Endodermal cell (in vitro differentiated cells): ENCODE measurements around the gene FABP7. TPM values are rescaled to one million over a fixed set of nuclear protein-coding genes. Genes with fewer than 3 reads are reported as not detected.
A peak's percentile ranks its signal among the peaks of the same experiment; 100 is the strongest.

Source experiments
- DNase-seq: peaks from one replicate; pipeline ENCODE4 v3.0.0-alpha.2; 2017
- H3K27ac ChIP-seq: 2 replicates; pipeline ENCODE4 v1.5.1; 2013; ENCODE audit warnings: mild to moderate bottlenecking, low read depth, low read length, moderate library complexity
- H3K27me3 ChIP-seq: 2 replicates; pipeline ENCODE4 v1.6.1; 2013; ENCODE audit warnings: mild to moderate bottlenecking, low read length, moderate library complexity; ENCODE audit not compliant: insufficient read depth, control insufficient read depth, poor library complexity, severe bottlenecking
- H3K36me3 ChIP-seq: 2 replicates; pipeline ENCODE4 v1.7.0; 2013; ENCODE audit warnings: mild to moderate bottlenecking, low read length, moderate library complexity; ENCODE audit not compliant: control insufficient read depth, insufficient read depth
- H3K4me1 ChIP-seq: one replicate; pipeline ENCODE4 v1.7.0; 2013; ENCODE audit warnings: low read length; ENCODE audit not compliant: control insufficient read depth, insufficient read depth
- H3K4me3 ChIP-seq: 2 replicates; pipeline ENCODE4 v1.5.1; 2013; ENCODE audit warnings: mild to moderate bottlenecking, low read length, moderate library complexity
- H3K9ac ChIP-seq: 2 replicates; pipeline ENCODE4 v1.6.1; 2013; ENCODE audit warnings: mild to moderate bottlenecking, low read length, moderate library complexity; ENCODE audit not compliant: poor library complexity, severe bottlenecking; ENCODE audit errors: extremely low read depth
- H3K9me3 ChIP-seq: 2 replicates; pipeline ENCODE4 v1.6.1; 2013; ENCODE audit warnings: mild to moderate bottlenecking, low read length, moderate library complexity; ENCODE audit not compliant: control insufficient read depth
- H3K27ac Mint-ChIP-seq: 2 replicates; pipeline ENCODE4 v1.8.0; 2020; ENCODE audit warnings: mixed read lengths
- H3K27me3 Mint-ChIP-seq: 2 replicates; pipeline ENCODE4 v1.8.0; 2021; ENCODE audit warnings: mild to moderate bottlenecking, mixed read lengths; ENCODE audit not compliant: insufficient read depth
- H3K36me3 Mint-ChIP-seq: 2 replicates; pipeline ENCODE4 v1.8.0; 2020; ENCODE audit warnings: low read depth, mixed read lengths
- H3K4me1 Mint-ChIP-seq: 2 replicates; pipeline ENCODE4 v1.8.0; 2020; ENCODE audit warnings: mixed read lengths
- H3K4me3 Mint-ChIP-seq: 2 replicates; pipeline ENCODE4 v1.8.0; 2020; ENCODE audit warnings: mild to moderate bottlenecking, moderate library complexity, mixed read lengths
- H3K9me3 Mint-ChIP-seq: 2 replicates; pipeline ENCODE4 v1.8.0; 2020; ENCODE audit warnings: mild to moderate bottlenecking, mixed read lengths
- CTCF ChIP-seq: fragments of 200-600 bp; sonication (generic); conservative IDR thresholded peaks from 2 replicates; pipeline ENCODE4 v1.5.0; 2021; ENCODE audit warnings: antibody characterized with exemption, mild to moderate bottlenecking
- WGBS, 2 experiments: methylation state at CpG; one replicate each; pipeline versions ENCODE4 v1.1.5 to v1.1.7; 2013; ENCODE audit warnings: missing lambda C conversion rate in 2 of 2, mixed read lengths in 1 of 2; ENCODE audit not compliant: insufficient coverage in 1 of 2, insufficient read length in 1 of 2; 5-methylcytosine and 5-hydroxymethylcytosine counted together
- total RNA-seq, 2 donors: library from RNA; stranded (reverse); fragmentation: NEBNext Ultra II Directional in 1 of 2; extraction: Animal tissue kit (Norgen Biotek cat#: 25700) in 1 of 2; gene quantifications; 2 replicates in 1 of 2; 3 replicates in 1 of 2; pipeline ENCODE4 v1.2.1, GENCODE V29; 2021

Gene FABP7
- total RNA-seq, 2 donors from 2014 or later, result 2.7 to 3.4 TPM

DNA sequence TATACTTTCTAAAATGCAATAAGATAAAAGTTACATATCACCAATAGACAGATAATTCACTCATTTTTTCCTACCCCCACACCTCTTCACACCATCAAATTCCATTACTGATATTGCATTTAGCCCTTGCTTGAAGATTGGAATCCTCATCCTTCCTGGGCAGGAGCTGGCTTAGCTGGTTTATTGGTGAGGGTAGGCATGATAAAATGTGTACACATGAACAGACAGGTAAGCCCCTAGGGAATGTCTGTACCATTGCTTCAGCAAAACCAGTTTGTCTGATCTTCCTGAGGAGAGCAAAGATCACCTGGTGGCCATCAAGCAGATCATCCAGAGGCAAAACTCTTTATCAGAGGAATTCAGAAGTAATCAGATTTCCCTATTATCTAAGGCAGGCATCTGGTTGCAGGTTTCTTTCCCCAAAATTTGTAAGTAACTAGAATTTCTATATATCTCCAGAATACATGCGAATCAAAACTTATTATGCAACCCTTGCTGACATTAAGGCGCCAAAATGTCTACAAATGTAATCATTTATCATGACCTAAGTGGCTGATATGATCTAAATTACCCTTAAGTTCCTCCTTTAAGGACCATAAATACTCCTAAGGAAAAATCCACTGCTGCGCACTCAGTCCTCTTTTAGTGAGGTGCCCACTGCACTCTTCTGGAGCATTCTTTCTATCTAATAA lies 6.6 kb upstream of the FABP7 start:
- H3K27me3 ChIP-seq, result no peaks in the 10 kb centered on the region
- DNase-seq, result no peak
- no peak overlapping the region for H3K27ac Mint-ChIP-seq
- no peaks in the 10 kb centered on the region for H3K9me3 ChIP-seq
- TF ChIP-seq CTCF, result peak; percentile 40
- 85 to 92% methylated on average over 3 of the region's 3 CpGs for WGBS, 2 experiments
- H3K36me3 Mint-ChIP-seq, result no peaks in the 10 kb centered on the region
- H3K9ac ChIP-seq, result no peak overlapping the region
- no peak overlapping the region for H3K4me3 ChIP-seq
- no peaks in the 10 kb centered on the region for H3K36me3 ChIP-seq
- no peak overlapping the region for H3K27ac ChIP-seq
- H3K9me3 Mint-ChIP-seq, result no peaks in the 10 kb centered on the region
- peaks cover 26% of the 10 kb centered on the region for H3K4me1 Mint-ChIP-seq
- H3K4me1 ChIP-seq, result peaks cover 5% of the 10 kb centered on the region
- H3K4me3 Mint-ChIP-seq, result no peak overlapping the region
- peaks cover 16% of the 10 kb centered on the region for H3K27me3 Mint-ChIP-seq

- H3K9me3 Mint-ChIP-seq, result no peaks in the 10 kb centered on the region
- Histone ChIP-seq H3K9me3 (no peaks in the 10 kb centered on the region), H3K4me3 (no peak overlapping the region), H3K27ac (no peak overlapping the region), H3K4me1 (peaks cover 7% of the 10 kb centered on the region), H3K9ac (no peak overlapping the region), H3K27me3 (no peaks in the 10 kb centered on the region), H3K36me3 (no peaks in the 10 kb centered on the region)
- no peaks in the 10 kb centered on the region for H3K36me3 Mint-ChIP-seq
- peaks cover 10% of the 10 kb centered on the region for H3K27me3 Mint-ChIP-seq
- H3K4me1 Mint-ChIP-seq, result peaks cover 48% of the 10 kb centered on the region
- no peak overlapping the region for H3K4me3 Mint-ChIP-seq
- DNase-seq, result no peak
- no peak overlapping the region for H3K27ac Mint-ChIP-seq
- TF ChIP-seq CTCF, result no peak
Observed at GRCh38 chr6:122775975-122776374, 3.5 kb upstream of the FABP7 start.

DNA sequence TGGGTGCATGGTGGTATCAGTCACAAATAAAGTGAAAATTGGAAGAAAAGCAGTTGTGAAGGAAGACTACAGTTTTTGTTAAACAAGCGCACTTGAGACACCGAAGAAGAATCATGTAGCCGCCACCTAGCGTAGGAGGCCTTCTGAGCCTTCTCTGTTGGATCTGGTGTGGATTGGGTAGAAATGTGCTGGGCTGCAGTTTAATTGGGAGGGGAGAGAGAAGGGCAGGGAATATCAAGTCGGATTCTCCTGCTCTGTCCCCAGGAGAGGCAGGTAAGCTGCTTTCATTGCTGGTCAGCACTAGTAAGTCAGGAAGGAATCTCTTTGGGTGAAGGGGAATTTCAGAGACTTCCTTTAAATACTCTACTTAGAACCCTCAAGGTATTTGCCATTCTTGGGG lies 1.2 kb upstream of the FABP7 start:
- no peaks in the 10 kb centered on the region for H3K9me3 ChIP-seq
- peaks cover 33% of the 10 kb centered on the region for H3K4me1 Mint-ChIP-seq
- no peaks in the 10 kb centered on the region for H3K27me3 ChIP-seq
- peaks cover 6% of the 10 kb centered on the region for H3K4me1 ChIP-seq
- H3K9me3 Mint-ChIP-seq, result no peaks in the 10 kb centered on the region
- no peak overlapping the region for H3K4me3 Mint-ChIP-seq
- H3K36me3 ChIP-seq, result no peaks in the 10 kb centered on the region
- TF ChIP-seq CTCF, result no peak
- H3K27me3 Mint-ChIP-seq, result peaks cover 10% of the 10 kb centered on the region
- no peak overlapping the region for H3K9ac ChIP-seq
- no peaks in the 10 kb centered on the region for H3K36me3 Mint-ChIP-seq
- H3K27ac ChIP-seq, result peak overlapping the region; percentile 84
- no peak overlapping the region for H3K27ac Mint-ChIP-seq
- H3K4me3 ChIP-seq, result no peak overlapping the region
- 82 to 100% methylated on average over 4 to 5 of the region's 5 CpGs for WGBS, 2 experiments
- peak; percentile 66 for DNase-seq
